K562 (cell line): ENCODE results near the gene SKAP1. TPM values are rescaled to one million over a fixed set of nuclear protein-coding genes. Genes with fewer than 3 reads are reported as not detected.
A peak's percentile ranks its signal among the peaks of the same experiment; 100 is the strongest.

ENCODE experiments used
- RAD21 ChIP-seq, 2 experiments: fragments of 250-450 bp in 1 of 2; fragments of 450-650 bp in 1 of 2; sonication (Bioruptor Pico) in 1 of 2; formaldehyde crosslinking in 1 of 2; IDR thresholded peaks in 1 of 2; conservative IDR thresholded peaks in 1 of 2; 2 replicates each; pipeline versions ENCODE4 v1.4.0 to v1.8.0; 2020 to 2022; ENCODE audit warnings: mild to moderate bottlenecking in 2 of 2, moderate library complexity in 1 of 2
- REST ChIP-seq, 2 experiments: fragments of 450-650 bp; formaldehyde crosslinking in 1 of 2; IDR thresholded peaks; 2 replicates each; pipeline versions ENCODE4 v1.4.0 to v1.6.1; 2014 to 2020; ENCODE audit warnings: mild to moderate bottlenecking in 2 of 2, borderline replicate concordance in 1 of 2, low read depth in 1 of 2
- TEAD1 ChIP-seq, 2 experiments: fragments of 450-650 bp in 1 of 2; sonication (generic) in 1 of 2; formaldehyde crosslinking; IDR thresholded peaks; 2 replicates each; pipeline versions ENCODE4 v1.4.0 to v1.8.0; 2020 to 2022; ENCODE audit warnings: mild to moderate bottlenecking in 2 of 2, missing genetic modification reagents in 1 of 2
- TFAP4 ChIP-seq: sonication (generic); formaldehyde crosslinking; IDR thresholded peaks from 2 replicates; pipeline ENCODE4 v1.8.0; 2022; ENCODE audit warnings: missing genetic modification reagents, mild to moderate bottlenecking, moderate library complexity, borderline replicate concordance
- ZBTB26 ChIP-seq: fragments of 450-650 bp; formaldehyde crosslinking; IDR thresholded peaks from 2 replicates; pipeline ENCODE4 v1.4.0; 2022; ENCODE audit warnings: missing genetic modification characterization
- polyA plus RNA-seq, 8 experiments: library from polyadenylated mRNA; depleted of rRNA in 4 of 8; stranded (reverse) in 5 of 8; unstranded in 3 of 8; fragments of >200 nt; fragmentation: Nextera tagmentation in 2 of 8; fragmentation: Illumina TruSeq in 1 of 8; extraction: Ambion mirVana in 2 of 8; extraction: Trizol in 1 of 8; gene quantifications; 2 replicates each; pipeline versions ENCODE4 v1.2.1 to v1.2.3, GENCODE V29; 2011 to 2014; ENCODE audit warnings: inconsistent platforms in 1 of 8, missing spikeins in 1 of 8
- total RNA-seq, 7 experiments: library from RNA; depleted of rRNA in 6 of 7; stranded (reverse); fragments of >200 nt in 6 of 7; fragmentation: Illumina TruSeq in 2 of 7; extraction: Trizol in 2 of 7; gene quantifications; 2 replicates each; pipeline versions ENCODE4 v1.2.1 to v1.2.3, GENCODE V29; 2011 to 2021; ENCODE audit warnings: low replicate concordance in 1 of 7
- TF ChIP-seq, protein P1 (sequence below): IDR thresholded peaks from 2 replicates; pipeline ENCODE4 v1.6.1; 2011; ENCODE audit warnings: borderline replicate concordance, low read depth, mild to moderate bottlenecking, moderate library complexity, low read length; ENCODE audit not compliant: insufficient read depth, poor library complexity, severe bottlenecking
- TF ChIP-seq, protein P2 (sequence below): fragments of 450-650 bp; IDR thresholded peaks from 2 replicates; pipeline ENCODE4 v1.7.1; 2018; ENCODE audit warnings: mild to moderate bottlenecking, low read depth; ENCODE audit not compliant: partially characterized antibody

Gene SKAP1
- total and polyA plus RNA-seq, 9 of the 15 experiments (the other 6 are each of a cell fraction or from before 2014, with no cell fraction given): 0.06 to 0.80 (median 0.10) TPM; not detected in 4

DNA sequence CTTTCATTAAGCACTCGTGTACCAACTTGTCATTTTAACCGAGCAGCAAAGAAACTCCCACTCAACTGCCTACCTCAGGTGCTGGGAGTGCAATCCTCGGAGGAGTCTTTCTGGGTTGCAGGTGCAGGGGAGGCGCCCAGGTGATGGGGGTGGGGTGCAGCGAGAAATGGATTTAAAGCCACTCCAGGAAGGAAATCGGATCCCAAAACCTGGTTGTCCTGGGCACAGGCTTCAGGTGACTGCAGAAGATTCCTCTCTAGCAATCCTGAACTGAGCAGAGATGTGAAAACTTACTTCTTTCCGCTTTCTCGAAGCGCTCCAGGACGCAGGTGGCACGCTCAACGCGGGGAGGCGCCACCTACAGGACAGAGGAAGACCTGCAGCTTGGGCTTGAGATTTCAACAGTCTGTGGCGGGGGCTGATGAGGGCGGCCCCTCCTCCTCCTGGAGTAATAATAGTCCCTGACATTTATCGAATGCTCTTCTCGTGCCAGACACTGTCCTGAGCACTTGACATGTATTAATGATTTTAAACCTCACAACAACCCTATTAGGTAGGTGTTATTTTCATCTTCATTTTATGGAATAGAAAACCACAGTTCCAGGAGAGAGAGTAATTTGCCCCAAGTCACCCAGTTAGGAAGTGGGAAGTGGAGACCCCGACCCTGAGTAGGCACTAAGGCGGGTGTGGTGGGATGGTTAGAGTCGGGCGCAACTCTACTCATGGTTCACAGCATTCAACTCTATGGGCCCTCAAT lies 27.2 kb upstream of the SKAP1 start (continued):
- TF ChIP-seq, protein P1, sequence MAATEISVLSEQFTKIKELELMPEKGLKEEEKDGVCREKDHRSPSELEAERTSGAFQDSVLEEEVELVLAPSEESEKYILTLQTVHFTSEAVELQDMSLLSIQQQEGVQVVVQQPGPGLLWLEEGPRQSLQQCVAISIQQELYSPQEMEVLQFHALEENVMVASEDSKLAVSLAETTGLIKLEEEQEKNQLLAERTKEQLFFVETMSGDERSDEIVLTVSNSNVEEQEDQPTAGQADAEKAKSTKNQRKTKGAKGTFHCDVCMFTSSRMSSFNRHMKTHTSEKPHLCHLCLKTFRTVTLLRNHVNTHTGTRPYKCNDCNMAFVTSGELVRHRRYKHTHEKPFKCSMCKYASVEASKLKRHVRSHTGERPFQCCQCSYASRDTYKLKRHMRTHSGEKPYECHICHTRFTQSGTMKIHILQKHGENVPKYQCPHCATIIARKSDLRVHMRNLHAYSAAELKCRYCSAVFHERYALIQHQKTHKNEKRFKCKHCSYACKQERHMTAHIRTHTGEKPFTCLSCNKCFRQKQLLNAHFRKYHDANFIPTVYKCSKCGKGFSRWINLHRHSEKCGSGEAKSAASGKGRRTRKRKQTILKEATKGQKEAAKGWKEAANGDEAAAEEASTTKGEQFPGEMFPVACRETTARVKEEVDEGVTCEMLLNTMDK: peak; percentile 42
- TF ChIP-seq TFAP4: peak; percentile 60; the same call in 1 of the 2 replicates
- TF ChIP-seq, protein P2, sequence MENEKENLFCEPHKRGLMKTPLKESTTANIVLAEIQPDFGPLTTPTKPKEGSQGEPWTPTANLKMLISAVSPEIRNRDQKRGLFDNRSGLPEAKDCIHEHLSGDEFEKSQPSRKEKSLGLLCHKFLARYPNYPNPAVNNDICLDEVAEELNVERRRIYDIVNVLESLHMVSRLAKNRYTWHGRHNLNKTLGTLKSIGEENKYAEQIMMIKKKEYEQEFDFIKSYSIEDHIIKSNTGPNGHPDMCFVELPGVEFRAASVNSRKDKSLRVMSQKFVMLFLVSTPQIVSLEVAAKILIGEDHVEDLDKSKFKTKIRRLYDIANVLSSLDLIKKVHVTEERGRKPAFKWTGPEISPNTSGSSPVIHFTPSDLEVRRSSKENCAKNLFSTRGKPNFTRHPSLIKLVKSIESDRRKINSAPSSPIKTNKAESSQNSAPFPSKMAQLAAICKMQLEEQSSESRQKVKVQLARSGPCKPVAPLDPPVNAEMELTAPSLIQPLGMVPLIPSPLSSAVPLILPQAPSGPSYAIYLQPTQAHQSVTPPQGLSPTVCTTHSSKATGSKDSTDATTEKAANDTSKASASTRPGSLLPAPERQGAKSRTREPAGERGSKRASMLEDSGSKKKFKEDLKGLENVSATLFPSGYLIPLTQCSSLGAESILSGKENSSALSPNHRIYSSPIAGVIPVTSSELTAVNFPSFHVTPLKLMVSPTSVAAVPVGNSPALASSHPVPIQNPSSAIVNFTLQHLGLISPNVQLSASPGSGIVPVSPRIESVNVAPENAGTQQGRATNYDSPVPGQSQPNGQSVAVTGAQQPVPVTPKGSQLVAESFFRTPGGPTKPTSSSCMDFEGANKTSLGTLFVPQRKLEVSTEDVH: peak; percentile 28
- no peak for TF ChIP-seq ZBTB26
- peak in 1 of 2 experiments; percentile 62; a peak in 1 of 4 replicates for TF ChIP-seq TEAD1 (CRISPR knock-in tag; IDR thresholded peaks at IDR 0.05)
- TF ChIP-seq RAD21 (CRISPR knock-in tag; conservative IDR thresholded peaks at IDR 0.05 in 1 of 2, IDR thresholded peaks at IDR 0.05 in 1 of 2): peak; percentile 74 to 86
- TF ChIP-seq REST (IDR thresholded peaks at IDR 0.05; ENCODE audit: borderline replicate concordance): peak; percentile 79
- no peak for TF ChIP-seq REST (CRISPR knock-in tag; IDR thresholded peaks at IDR 0.05; ENCODE audit: low read depth)
